ENCODE results near the gene SPATA46. TPM values are rescaled to one million over a fixed set of nuclear protein-coding genes. Genes with fewer than 3 reads are reported as not detected.

The SPATA46 gene
- total and polyA plus RNA-seq, 9 donors, result not detected

DNA sequence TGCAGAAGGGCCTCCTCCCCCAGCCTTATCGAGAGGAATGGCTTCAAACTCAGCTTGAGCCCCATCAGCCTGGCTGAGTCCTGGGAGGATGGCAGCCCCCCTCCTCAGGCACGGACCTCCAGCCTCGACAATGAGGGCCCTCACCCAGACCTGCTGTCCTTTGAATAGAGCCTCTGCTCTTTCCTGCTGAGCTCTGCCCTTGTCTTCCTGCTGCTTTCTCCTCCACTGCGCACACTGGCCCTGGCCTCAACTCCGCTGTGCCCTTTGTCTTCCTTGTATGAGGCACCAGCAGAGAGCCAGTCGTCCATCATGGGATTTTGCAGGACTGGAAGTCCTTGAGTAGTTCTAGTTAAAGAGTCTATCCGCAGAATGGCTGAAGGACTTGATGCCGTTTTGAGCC is 6.9 kb upstream of the SPATA46 start:
- no peak for TF ChIP-seq POLR2A (IDR thresholded peaks at IDR 0.05)
- TF ChIP-seq EP300 (IDR thresholded peaks at IDR 0.05), result no peak
- TF ChIP-seq CTCF (IDR thresholded peaks at IDR 0.05), result no peak
- WGBS, 3 donors, result 92 to 97% (median 93%) methylated on average over 8 of the region's 8 CpGs
- Histone ChIP-seq H3K9me3 (no peaks in the 10 kb centered on the region), H3K27ac (no peak overlapping the region), H3K27me3 (no peaks in the 10 kb centered on the region), H3K36me3 (no peaks in the 10 kb centered on the region), H3K4me3 (no peak overlapping the region), H3K4me1 (ENCODE audit: insufficient read depth) (peaks cover 4% of the 10 kb centered on the region)
- intact Hi-C loops (cut with DNase I), result no loop called here
- DNase-seq, result no peak

DNA sequence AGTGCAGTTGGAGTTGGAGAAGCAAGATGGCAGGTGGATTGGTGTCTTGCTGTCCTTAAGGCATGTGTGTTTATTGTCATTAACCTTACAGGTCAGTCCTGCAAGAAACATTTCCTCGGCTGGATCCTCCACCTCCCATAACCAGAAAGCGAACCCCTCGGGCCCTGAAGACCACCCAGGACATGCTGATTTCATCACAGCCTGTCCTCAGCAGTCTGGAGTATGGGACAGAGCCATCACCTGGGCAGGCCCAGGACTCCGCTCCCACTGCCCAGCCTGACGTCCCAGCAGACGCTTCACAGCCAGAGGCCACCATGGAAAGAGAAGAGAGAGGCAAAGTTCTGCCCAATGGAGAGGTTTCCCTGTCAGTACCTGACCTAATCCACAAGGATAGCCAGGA is 6.4 kb upstream of the SPATA46 start:
- no peak for DNase-seq
- intact Hi-C loops (cut with DNase I), result no loop called here

DNA sequence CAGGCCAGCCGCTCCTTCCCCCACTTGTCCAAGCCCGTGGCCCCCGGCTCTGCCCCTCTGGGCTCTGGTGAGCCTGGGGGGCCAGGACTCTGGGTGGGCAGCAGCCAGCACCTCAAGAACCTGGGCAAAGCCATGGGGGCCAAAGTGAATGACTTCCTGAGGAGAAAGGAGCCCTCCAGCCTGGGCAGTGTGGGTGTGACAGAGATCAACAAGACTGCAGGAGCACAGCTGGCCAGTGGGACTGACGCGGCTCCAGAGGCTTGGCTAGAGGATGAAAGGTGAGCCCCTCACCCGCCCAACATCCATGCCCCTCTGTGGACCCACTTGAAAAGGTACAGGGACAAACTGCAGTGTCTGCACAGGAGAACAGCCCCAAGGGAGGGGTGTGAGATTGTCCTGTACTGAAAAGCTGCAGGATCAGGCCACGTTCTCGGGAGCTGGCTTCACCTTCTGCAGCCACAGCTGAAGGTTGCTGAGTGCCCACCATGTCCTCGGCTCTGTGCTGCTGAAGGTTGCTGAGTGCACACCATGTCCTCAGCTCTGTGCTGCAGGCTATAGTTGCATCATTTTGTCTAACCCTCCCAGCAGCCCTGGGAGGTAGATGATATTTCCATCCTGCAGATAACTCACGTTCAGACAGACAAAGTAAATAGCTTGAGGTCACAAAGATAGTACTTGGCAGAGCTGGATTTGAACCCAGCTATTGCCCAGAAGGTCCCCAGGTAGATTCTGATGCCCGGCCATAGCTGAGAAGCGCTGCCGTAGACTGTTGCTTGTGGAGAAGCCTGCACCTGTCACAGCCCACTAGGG is 5.5 kb upstream of the SPATA46 start:
- H3K27ac ChIP-seq, result no peak overlapping the region
- TF ChIP-seq POLR2A (IDR thresholded peaks at IDR 0.05) (no peak), EP300 (IDR thresholded peaks at IDR 0.05) (no peak), CTCF (IDR thresholded peaks at IDR 0.05) (no peak)
- DNase-seq, result no peak

More for the DNA sequence above, 6.4 kb upstream of the SPATA46 start:
- TF ChIP-seq CTCF (IDR thresholded peaks at IDR 0.05) (no peak), POLR2A (IDR thresholded peaks at IDR 0.05) (no peak), EP300 (IDR thresholded peaks at IDR 0.05) (no peak)
- H3K27me3 ChIP-seq, result no peaks in the 10 kb centered on the region
- H3K9me3 ChIP-seq, result no peaks in the 10 kb centered on the region
- no peak overlapping the region for H3K27ac ChIP-seq
- H3K4me1 ChIP-seq (ENCODE audit: insufficient read depth), result peaks cover 2% of the 10 kb centered on the region
- H3K4me3 ChIP-seq, result no peak overlapping the region
- WGBS, 3 donors, result 88 to 92% (median 92%) methylated on average over 6 of the region's 6 CpGs
- H3K36me3 ChIP-seq, result no peaks in the 10 kb centered on the region

DNA sequence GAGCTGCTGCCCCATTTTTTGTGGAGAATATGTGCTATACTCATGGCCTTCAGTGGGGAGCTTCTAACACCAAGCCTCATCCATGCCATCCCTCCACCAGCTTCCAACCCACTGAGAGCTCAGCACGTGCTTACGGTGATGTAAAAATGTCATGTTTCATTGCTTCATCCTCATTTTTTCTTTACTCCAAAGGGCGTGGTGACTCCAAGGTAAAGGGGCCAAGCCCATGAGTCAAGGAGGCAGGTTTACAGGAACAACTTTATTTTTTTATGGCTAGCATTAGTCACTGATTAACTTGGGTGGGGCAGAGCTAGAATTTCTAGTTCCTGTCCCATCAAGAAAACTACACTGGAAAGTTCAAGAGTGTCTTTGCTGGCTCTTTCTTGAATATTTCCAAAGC is 4.7 kb upstream of the SPATA46 start, which contains the start of gene C1orf226:
C1orf226 (plus strand) TSS at position 346 of the 400 bp plus-strand sequence. CDS start 174 bp downstream, outside the sequence.
- no peaks in the 10 kb centered on the region for H3K36me3 ChIP-seq
- H3K27ac ChIP-seq, result no peak within 1 kb of the TSS
- no peaks in the 10 kb centered on the region for H3K4me1 ChIP-seq (ENCODE audit: insufficient read depth)
- no peak for TF ChIP-seq POLR2A (IDR thresholded peaks at IDR 0.05)
- no peak for TF ChIP-seq EP300 (IDR thresholded peaks at IDR 0.05)
- no peak for TF ChIP-seq CTCF (IDR thresholded peaks at IDR 0.05)
- H3K4me3 ChIP-seq, result no peak within 1 kb of the TSS
- 91 to 95% (median 93%) methylated on average over 3 of the region's 3 CpGs for WGBS, 3 donors
- no peaks in the 10 kb centered on the region for H3K9me3 ChIP-seq
- intact Hi-C loops (cut with DNase I), result no loop called here
- no peak for DNase-seq
- no peaks in the 10 kb centered on the region for H3K27me3 ChIP-seq

More for the DNA sequence above, 5.5 kb upstream of the SPATA46 start:
- Histone ChIP-seq H3K4me1 (ENCODE audit: insufficient read depth) (no peaks in the 10 kb centered on the region), H3K36me3 (no peaks in the 10 kb centered on the region), H3K9me3 (no peaks in the 10 kb centered on the region), H3K4me3 (no peak overlapping the region), H3K27me3 (no peaks in the 10 kb centered on the region)
- WGBS, 3 donors, result 87 to 94% (median 89%) methylated on average over 13 of the region's 13 CpGs
- intact Hi-C loops (cut with DNase I), result no loop called here
